GM21526 (cell line): Measurements from ENCODE around the gene ABO.
"Not testable (repeated sequence)": the region's sequence is repeated elsewhere in the genome, so short reads cannot be mapped to it uniquely, and the experiment has no call there.

ENCODE experiments used
- ATAC-seq: cut with Tn5 transposase; IDR thresholded peaks from one replicate; pipeline ENCODE4 v1.9.1; 2021; ENCODE audit warnings: moderate library complexity; ENCODE audit not compliant: unreplicated experiment, low FRiP score

The ABO gene

DNA sequence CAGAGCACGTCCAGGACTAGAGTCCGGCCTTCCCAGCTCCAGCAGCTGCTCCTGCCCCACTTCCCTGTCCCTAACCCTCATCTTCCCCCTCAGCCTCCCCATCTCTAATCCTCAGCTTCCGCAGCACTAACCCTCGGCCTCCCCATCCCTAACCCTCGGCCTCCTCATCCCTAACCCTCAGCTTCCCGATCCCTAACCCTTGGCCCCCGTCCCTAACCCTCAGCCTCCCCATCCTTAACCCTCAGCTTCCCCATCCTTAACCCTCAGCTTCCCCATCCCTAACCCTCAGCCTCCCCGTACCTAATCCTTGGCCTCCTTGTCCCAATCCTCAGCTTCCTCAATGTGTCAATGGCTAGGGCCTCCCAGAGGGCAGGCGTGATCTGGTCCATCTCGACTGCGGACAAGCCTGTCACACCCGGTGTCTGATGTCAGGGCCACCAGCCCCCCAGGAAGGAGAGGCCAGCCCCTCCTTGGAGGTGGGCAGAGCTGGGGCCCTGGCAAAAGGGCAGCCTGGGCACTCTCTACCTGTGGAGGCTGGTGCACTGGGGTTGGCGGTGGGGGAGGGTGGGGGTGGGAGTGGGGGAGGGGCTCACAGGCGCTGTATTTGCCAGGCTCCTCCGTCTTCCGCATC is 67.3 kb downstream of the ABO start:
- no peak for ATAC-seq

DNA sequence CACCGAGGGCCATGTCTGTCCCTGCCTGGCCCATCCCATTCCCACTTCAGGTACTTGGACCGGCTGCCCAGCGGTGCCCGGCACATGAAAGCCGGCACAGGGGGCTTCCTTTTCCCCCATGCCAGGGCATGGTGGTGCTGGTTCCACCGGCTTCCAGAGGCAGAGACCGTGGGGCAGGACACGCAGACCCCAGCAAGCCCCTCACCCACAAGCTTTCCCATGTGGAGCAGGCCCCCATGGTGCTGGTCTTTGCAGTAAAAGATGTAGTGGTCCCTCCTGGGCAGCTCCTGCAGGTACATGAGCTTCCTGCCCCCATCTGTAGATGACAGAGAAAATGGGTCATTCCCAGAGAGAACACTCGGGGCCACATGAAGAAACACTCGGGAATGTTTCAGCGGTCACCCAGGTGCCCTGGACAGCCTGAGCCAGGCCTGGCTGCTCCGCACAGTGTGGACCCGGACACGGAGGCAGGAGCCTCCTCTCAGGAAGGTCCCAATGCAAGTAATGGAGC is 67.9 kb downstream of the ABO start:
- ATAC-seq: no peak

DNA sequence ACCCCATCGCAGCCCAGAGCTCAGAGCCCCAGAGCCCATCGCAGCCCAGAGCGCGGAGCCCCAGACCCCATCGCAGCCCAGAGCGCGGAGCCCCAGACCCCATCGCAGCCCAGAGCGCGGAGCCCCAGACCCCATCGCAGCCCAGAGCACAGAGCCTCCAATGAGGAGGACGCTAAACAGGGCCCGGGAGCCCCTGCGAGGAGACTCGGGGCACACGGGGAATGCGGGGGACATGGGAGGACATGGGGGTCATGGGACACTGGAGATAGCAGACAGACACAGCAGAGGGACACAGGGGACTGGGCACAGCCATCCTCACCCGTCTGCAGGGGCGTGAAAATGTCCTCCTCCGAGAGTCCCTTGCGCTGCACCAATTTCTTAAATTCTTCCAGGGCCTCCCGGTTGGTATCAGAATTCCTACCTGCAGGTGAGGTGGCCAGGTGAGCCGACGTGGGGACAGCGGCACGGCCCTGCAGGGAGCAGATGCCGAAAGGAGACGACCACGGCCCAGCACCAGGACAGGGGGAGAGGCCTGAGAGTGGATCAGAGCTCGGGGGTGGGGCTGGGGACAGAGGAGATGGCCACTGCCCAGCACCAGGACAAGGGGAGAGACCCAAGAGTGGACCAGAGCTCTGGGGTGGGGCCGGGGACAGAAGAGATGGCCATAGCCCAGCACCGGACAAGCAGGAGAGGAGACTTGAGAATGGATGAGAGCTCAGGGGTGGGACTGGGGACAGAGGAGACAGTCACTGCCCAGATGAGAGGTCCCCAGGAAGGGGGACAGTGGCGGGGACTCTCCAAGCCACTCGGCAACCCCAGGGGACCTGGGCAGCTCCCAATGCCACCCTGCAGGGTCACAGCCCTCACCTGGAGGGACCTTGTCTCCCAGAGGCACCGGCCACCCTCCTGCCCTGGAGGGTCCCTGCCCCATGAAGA is 68.7 kb downstream of the ABO start:
- ATAC-seq: no peak

DNA sequence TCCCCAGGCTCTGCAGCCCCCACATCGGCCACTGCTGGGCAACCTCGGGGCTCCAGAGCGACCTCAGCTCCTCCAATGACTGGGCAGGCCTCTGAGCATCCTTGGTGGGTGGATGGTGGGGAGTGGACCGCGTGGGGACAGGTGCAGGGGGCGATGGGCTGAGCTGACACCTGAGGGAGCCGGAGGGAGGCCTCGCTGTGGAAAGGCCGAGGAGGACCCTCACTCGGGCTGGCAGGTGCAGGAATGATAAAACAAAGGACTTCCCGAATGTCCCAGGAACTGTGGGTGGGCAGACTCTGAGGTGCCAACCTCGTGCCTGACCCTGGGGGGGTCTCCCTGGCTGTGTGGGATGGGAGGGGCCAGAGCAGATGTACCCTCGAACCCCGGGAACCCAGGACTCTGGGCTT is 69.5 kb downstream of the ABO start:
- ATAC-seq: not testable (repeated sequence)
